AG04449 (cell line): ENCODE results near the gene NXNL1.

Experiments used
- CTCF ChIA-PET: fragments of 350-600 bp; formaldehyde crosslinking; extraction: SDS; loops from one replicate; lab custom pipeline; 2021; ENCODE audit warnings: antibody characterized with exemption; lab: Yijun Ruan, JAX
- POLR2A ChIA-PET: fragments of 400-600, 350-600 bp; formaldehyde crosslinking; extraction: SDS; loops from one replicate; lab custom pipeline; 2020; ENCODE audit warnings: antibody characterized with exemption, inconsistent platforms; lab: Yijun Ruan, JAX
- DNase-seq: peaks from one replicate; pipeline ENCODE4 v3.0.0-alpha.2; 2010; ENCODE audit warnings: low read depth, low spot score
- H3K4me3 ChIP-seq: 2 replicates; pipeline ENCODE4 v1.5.1; 2011; ENCODE audit warnings: low read depth, mild to moderate bottlenecking, control low read depth, low read length
- CTCF ChIP-seq: IDR thresholded peaks from one replicate; pipeline ENCODE4 v1.5.1; 2011; ENCODE audit warnings: mild to moderate bottlenecking, moderate library complexity, low read length, control low read depth, inconsistent platforms; ENCODE audit not compliant: insufficient read depth; ENCODE audit errors: missing control alignments

NXNL1 gene

GRCh38 chr19:17406887-17407196, 53.9 kb downstream of the NXNL1 start:
- H3K4me3 ChIP-seq = no peak overlapping the region
- POLR2A ChIA-PET = interaction anchor here (2.2 kb wide), 1 partner anchor 13 kb away, joined by 5 read pairs; the partner anchor contains the start of gene MVB12A
- no peak for DNase-seq
- CTCF ChIA-PET = no interaction called here
- TF ChIP-seq CTCF = no peak

DNA sequence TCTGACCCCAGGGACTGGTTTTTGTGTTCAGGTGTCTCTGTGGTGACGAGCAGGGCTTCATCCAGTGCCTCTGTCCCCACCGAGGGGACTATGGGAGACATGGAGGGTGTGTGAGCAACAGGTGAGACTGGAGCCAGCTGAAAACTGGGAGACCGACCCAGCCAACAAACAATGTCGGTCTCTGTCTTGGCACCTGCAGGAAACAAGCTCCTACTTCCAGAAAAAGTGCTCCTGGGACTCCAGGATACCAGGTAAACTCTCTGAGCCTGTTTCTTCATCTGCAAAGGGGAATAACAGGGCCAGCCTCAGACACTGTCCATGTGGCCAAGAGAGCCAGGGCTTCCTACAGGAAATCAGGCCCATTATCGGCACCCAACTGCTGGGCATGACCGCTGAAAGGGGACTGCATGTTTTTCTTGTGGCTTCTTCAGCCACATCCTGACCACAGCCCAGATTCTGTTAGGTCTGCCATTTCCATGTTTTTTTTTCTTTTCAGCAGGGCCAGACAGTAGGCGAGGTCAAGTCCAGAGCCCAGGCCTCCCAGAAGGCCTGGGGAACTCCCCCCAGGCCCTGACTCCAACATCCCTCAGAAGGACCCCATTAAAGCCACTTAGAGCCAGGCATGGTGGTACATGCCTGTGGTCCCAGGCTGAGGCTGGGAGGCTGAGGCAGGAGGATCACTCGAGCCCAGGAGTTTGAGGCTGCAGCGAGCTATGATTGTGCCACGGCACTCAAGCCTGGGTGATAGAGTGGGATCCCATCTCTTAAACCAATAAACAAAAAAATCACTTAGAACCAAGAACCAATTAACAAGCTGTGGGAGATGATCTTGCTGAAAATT, 54.5 kb downstream of the NXNL1 start:
- no peak overlapping the region for H3K4me3 ChIP-seq
- no peak for TF ChIP-seq CTCF
- POLR2A ChIA-PET = interaction anchor here (2.2 kb wide), 1 partner anchor 13 kb away, joined by 5 read pairs; the partner anchor contains the start of gene MVB12A
- DNase-seq = no peak
- CTCF ChIA-PET = interaction anchor here (1.2 kb wide), 1 partner anchor 13 kb away, joined by 6 read pairs; the partner anchor contains the start of gene CCDC194
